ENCODE data around the gene SLC39A11.
"Not testable (repeated sequence)": the region's sequence is repeated elsewhere in the genome, so short reads cannot be mapped to it uniquely, and the experiment has no call there.

SLC39A11 gene

GRCh38 chr17:72832306-72832705 is 260.2 kb downstream of the SLC39A11 start:
- no peak for DNase-seq (ENCODE audit: low read depth)

DNA sequence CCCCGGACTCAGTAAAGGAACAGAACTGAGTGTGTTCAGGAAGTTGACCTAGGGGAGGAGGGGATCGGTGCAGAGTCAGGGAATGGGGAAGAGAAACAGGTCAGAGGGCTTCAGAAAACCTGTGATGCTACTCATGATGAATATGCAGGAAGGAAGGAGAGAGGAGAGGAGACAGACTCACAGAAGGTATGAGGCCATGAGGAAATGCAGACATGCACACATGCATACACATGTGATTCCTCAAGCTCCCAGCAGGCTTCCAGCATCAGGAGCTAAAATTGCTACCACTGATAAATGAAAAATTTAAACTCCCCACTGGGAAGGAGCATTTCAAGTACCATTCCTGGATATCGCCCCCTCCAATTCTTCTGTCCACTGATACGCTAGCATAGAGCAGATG is 262.6 kb downstream of the SLC39A11 start:
- DNase-seq (ENCODE audit: low read depth), result no peak

GRCh38 chr17:72826602-72827001 is 265.9 kb downstream of the SLC39A11 start:
- DNase-seq (ENCODE audit: low read depth), result no peak

- DNase-seq (ENCODE audit: low read depth), result not testable (repeated sequence)
Observed at GRCh38 chr17:72826059-72826458, 266.4 kb downstream of the SLC39A11 start.

GRCh38 chr17:72825218-72825617 is 267.3 kb downstream of the SLC39A11 start:
- DNase-seq (ENCODE audit: low read depth), result no peak

GRCh38 chr17:72824267-72824666 is 268.2 kb downstream of the SLC39A11 start:
- not testable (repeated sequence) for DNase-seq (ENCODE audit: low read depth)

DNA sequence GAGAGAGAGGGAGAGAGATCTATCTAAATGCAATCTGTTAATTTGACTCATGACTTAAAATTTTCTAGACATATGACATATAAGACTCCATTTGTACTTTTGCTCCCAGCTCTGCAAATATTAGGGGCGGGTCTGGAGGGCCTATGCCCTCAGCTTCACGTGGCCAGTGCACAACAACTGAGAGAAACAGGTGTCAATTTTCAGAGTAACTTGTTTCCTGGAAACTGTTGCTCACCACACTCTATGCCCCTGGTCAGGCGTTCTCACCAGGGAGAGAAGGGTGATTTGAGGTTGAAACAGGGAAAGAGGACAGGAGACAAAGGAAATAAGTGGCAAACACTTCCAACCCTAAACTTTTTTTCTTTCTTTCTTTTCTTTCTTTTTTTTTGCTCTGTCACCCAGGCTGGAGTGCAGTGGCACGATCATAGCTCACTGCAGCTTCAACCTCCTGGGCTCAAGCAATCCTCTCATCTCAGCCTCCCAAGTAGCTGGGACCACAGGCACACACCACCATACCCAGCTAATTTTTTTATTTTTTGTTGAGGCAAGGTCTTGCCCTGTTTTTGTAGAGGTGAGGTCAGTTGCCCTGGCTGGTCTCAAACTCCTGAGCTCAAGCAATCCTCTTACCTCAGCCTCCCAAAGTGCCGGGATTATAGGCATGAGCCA is 270.0 kb downstream of the SLC39A11 start:
- DNase-seq (ENCODE audit: low read depth), result no peak

DNA sequence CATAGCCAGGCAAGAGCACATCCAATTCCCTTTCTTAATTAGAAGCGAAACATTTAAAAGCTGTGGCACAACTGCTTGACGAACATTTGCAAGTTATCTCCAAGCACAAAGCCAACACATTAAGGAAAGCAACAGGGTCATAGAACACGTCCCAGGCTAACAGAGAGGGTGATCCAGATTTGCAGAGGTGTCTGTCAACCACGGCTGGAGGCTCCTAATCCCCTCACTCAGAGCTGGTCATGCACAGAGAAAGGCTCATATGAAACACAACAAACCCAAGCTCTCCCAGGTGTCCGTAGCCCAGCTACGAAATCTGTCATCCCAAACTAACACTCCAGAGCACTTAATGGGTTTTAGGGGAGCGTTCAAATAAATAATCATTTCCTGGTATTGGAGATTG is 276.1 kb downstream of the SLC39A11 start:
- DNase-seq (ENCODE audit: low read depth), result no peak

- DNase-seq (ENCODE audit: low read depth), result no peak
Observed at GRCh38 chr17:72813481-72813880, 279.0 kb downstream of the SLC39A11 start.

- DNase-seq (ENCODE audit: low read depth), result no peak
Observed at GRCh38 chr17:72812823-72813222, 279.7 kb downstream of the SLC39A11 start.

DNA sequence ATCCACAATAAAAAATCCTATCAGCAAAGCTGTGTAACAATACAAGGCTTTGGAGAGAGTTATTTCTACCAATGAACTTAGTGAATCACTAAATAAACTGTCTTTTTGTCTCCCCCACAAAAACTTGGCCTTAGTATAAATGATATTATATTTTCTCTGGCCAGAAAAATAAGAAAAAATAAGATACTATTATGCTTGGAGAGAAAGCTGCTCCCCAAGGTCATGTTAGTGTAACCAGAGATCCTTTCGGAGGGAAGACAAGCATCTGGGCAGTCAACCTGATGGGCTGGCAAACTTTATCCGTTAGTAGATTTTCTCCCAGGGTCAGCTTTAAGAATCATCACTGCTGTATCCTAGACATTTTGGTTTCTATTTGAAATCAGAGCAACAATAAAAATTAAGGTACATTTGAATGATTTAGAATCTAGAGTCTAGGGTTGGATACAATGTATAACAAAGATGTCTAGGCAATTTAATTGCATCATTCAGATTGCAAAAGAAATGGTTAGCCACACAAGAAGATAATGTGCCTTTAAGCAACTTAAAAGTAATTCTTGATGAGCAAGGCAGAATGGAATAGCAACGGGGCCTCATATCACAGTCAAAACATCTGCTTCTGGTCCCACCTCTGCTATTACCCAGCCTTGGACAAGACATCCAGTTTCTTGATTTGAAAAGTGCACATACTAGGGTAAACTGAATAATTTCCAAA is 280.4 kb downstream of the SLC39A11 start:
- no peak for DNase-seq (ENCODE audit: low read depth)

GRCh38 chr17:72810991-72811508 is 281.4 kb downstream of the SLC39A11 start:
- no peak for DNase-seq (ENCODE audit: low read depth)

- no peak for DNase-seq (ENCODE audit: low read depth)
Observed at GRCh38 chr17:72806011-72806410, 286.5 kb downstream of the SLC39A11 start.

- no peak for DNase-seq (ENCODE audit: low read depth)
Observed at GRCh38 chr17:72804949-72805707, 287.4 kb downstream of the SLC39A11 start.

DNA sequence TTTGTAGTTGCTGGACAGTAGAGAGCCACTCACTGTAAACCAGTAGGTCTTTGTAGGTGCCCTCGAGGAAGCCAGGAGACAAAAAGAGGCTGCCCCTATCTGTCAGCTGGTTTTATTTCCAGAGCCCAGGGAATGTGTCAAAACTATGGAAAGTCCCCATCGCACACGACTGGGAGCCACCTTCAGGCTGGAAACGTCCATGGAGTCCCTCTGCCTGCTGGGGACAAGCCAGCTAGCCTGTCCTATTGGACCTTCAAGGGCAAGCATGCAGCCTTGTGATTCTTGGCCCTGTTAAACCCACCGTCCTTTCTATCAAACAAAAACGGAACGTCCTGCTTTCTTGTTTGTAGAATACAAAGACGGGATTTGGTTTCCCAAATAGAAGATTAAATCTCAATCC is 289.8 kb downstream of the SLC39A11 start:
- no peak for DNase-seq (ENCODE audit: low read depth)

- DNase-seq (ENCODE audit: low read depth), result no peak
Observed at GRCh38 chr17:72797142-72797541, 295.3 kb downstream of the SLC39A11 start.

- no peak for DNase-seq (ENCODE audit: low read depth)
Observed at GRCh38 chr17:72795941-72796340, 296.5 kb downstream of the SLC39A11 start.

- DNase-seq (ENCODE audit: low read depth), result no peak
Observed at GRCh38 chr17:72794152-72794551, 298.3 kb downstream of the SLC39A11 start.

GRCh38 chr17:72792771-72793170 is 299.7 kb downstream of the SLC39A11 start:
- no peak for DNase-seq (ENCODE audit: low read depth)

- no peak for DNase-seq (ENCODE audit: low read depth)
Observed at GRCh38 chr17:72790190-72790589, 302.3 kb downstream of the SLC39A11 start.

DNA sequence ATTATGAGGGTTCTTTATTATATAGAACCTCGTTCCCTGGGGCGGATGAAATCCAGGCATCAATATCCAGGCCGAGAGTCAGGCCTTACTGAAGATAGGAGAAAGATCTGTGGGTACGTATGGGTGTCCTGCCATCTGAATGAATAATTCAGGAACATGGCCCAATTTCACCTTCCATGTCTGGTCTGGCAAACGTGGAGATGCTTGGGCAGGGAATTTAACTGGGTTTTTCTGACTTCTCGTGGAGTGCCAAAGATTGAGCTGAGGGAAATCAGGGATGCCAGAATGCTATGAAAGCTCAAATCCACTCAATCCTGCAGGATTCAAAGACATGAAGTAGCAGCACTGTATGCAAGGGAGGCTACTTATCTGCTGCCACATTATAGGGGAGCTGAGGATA is 302.8 kb downstream of the SLC39A11 start:
- no peak for DNase-seq (ENCODE audit: low read depth)

GRCh38 chr17:72788950-72789585 is 303.4 kb downstream of the SLC39A11 start:
- no peak for DNase-seq (ENCODE audit: low read depth)
